GM13976 (cell line): ENCODE data around the gene QRICH1.

Experiments used
- DNase-seq: peaks from one replicate; pipeline ENCODE4 v3.0.0; 2012; ENCODE audit warnings: low spot score
- in situ Hi-C: fragments of 300-500 bp; cut with MboI; formaldehyde crosslinking; loops from one replicate; pipeline ENCODE4 v1.12.0; 2022; ENCODE audit warnings: low sequenced_read_pairs, mixed read lengths, inconsistent platforms; ENCODE audit not compliant: unreplicated experiment
- TF ChIP-seq, protein P1 (sequence below): IDR thresholded peaks from 2 replicates; pipeline ENCODE4 v1.5.1; 2012; ENCODE audit warnings: borderline replicate concordance, mild to moderate bottlenecking; ENCODE audit not compliant: insufficient read depth; ENCODE audit errors: extremely low read depth, missing control alignments, control extremely low read depth

The QRICH1 gene

DNA sequence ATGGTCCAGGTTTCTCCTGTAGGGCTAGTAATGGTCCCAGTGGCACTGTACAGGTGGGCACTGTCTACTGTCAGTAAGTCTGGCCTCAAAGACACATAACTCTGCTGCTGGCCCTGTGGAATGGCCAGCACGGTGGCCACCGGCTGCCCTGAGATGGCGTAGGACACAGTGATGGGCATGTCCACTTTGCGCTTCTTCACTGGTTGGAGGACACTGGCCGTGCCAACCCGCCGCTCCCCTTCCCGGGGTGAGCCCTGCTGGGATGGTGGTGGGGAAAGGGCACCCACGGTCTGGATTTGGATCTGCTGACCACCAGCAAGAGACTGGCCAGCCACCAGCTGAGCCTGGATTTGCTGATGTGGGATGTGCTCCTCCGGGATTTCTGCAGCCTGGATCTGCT, 36.6 kb downstream of the QRICH1 start:
- in situ Hi-C loops = no loop called here
- TF ChIP-seq, protein P1, sequence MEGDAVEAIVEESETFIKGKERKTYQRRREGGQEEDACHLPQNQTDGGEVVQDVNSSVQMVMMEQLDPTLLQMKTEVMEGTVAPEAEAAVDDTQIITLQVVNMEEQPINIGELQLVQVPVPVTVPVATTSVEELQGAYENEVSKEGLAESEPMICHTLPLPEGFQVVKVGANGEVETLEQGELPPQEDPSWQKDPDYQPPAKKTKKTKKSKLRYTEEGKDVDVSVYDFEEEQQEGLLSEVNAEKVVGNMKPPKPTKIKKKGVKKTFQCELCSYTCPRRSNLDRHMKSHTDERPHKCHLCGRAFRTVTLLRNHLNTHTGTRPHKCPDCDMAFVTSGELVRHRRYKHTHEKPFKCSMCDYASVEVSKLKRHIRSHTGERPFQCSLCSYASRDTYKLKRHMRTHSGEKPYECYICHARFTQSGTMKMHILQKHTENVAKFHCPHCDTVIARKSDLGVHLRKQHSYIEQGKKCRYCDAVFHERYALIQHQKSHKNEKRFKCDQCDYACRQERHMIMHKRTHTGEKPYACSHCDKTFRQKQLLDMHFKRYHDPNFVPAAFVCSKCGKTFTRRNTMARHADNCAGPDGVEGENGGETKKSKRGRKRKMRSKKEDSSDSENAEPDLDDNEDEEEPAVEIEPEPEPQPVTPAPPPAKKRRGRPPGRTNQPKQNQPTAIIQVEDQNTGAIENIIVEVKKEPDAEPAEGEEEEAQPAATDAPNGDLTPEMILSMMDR = no peak
- no peak for DNase-seq

- no peak for DNase-seq
- in situ Hi-C loops = no loop called here
Measured at GRCh38 chr3:49054344-49054862, 39.5 kb downstream of the QRICH1 start.

DNA sequence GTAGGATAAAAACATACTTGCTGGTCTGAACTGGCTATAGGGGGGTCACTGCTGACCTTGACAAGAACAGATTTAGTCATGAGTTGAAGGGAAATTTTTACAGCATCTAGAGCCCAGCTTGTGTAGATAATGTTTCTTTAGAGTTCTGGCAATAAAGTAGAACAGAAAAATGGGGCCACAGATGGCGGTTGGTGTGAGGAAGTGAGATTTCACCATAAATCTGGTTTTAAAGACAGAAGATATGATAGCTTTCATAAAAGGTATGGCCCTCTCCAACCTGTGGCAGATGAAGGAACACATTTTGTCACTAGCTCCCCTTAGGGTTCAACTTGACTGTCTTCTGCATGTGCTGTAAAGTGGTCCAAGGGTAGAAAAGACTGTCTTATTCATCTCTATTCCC, 40.3 kb downstream of the QRICH1 start:
- TF ChIP-seq, protein P1 = no peak
- DNase-seq = no peak
- in situ Hi-C loops = no loop called here

More at GRCh38 chr3:49054344-49054862, 39.5 kb downstream of the QRICH1 start:
- TF ChIP-seq, protein P1 = no peak

DNA sequence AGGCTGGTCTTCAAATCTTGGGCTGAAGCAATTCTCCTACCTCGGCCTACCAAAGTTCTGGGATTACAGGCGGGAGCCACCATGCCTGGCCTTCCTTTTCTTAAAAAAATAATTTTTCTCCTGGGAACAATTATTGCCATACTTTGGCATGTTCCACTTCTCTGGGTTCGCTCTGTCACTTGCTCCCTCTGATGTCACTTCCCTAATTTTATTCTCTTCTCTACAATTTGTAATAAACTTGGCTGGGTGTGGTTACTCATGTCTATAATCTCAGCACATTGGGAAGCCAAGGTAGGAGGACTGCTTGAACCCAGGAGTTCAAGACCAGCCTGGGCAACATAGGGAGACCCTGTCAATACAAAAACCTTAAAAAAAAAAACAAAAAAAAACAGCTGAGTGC, 58.6 kb downstream of the QRICH1 start:
- DNase-seq = no peak
- in situ Hi-C loops = no loop called here
- TF ChIP-seq, protein P1 = no peak

DNA sequence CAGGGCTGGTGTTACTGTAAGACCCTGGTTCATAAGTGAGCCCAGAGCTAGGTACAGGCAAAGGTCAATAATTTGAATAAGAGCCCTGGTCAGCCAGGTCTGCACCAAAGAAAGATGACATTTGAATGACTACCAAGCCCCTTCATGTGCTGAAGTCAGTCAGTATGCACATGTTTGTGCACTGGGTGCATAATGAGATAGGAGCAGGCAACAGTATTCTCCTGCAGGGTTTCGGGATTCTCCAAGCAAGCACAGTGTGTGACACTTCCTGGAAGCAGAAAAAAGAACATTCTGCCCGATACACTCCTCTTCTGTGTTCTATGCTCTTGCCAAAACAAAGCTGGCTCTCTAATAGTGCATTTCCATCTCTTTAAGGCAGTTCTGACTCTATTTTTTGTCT, 59.2 kb downstream of the QRICH1 start:
- TF ChIP-seq, protein P1 = no peak
- no peak for DNase-seq
- in situ Hi-C loops = no loop called here

- TF ChIP-seq, protein P1 = no peak
- in situ Hi-C loops = no loop called here
- no peak for DNase-seq
Measured at GRCh38 chr3:49032646-49033304, 61.1 kb downstream of the QRICH1 start.
